TTC549 (cell line): ENCODE data around the gene CACFD1.

Experiments
- FAIRE-seq: peaks from 2 replicates; lab custom pipeline; 2012; peaks lifted over from hg19 to GRCh38; lab: Jason Lieb, UNC

Gene CACFD1

DNA sequence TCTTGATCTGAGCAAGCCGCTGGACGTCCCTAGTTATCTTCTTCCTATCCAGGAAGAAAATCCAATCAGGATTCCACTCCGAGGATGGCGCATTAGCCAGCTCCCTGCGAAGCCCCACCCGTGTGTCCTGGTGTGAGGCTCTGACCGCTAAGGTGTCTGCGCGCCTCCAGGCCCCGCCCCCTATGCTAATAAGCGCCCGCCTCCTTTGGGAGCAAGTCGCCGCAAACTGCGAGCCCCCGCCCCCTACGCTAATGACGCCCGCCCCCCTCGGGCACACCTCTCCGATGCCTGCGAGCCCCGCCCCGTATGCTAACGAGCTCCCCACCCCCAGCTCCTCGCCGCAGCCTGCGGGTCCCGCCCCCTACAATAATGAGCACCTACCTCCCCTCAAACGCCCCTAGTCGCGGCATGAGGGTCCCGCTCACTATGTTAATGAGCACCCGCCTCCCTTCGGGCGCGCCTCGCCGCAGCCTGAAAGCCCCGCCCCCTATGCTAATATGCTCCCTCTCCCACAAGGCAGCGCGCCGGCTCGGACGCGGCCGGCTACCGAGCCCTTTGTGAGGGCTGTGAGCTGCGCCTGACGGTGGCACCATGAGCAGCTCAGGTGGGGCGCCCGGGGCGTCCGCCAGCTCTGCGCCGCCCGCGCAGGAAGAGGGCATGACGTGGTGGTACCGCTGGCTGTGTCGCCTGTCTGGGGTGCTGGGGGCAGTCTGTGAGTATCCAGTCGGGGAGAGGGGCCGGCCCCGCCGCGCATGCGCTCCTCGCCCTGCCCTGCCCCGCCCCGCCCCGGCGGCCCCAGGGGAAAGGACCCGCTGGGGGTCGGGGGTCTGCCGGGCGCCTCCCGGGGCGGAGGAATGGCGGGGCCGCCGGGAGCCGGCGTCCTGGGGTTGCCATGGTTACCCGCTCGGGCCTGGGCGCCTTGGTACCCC lies at the start of gene CACFD1:
Gene CACFD1, plus strand, starts transcription at position 503 of the 929 bp plus-strand sequence. Its CDS starts 89 bp downstream, at position 592.
- no peak for FAIRE-seq

DNA sequence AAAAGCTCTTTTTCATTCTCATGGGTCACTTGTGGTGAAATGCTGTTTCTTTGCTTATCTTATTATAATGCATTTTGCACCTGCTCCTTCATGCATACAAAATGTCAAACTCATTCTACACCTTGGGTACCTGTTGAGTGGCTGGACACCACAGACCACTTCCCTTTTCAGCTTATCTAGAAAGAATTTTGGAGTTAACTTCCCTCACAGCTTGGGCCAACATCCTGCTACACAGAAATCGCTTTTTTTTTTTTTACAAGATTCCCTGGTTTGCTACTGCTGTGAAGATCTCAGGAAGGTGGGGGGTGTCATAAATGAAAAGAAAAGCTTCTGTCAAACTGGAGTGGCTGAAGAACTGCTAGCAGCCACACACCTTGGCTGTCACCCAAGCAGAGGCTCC lies 44.6 kb upstream of the CACFD1 start:
- FAIRE-seq: no peak

DNA sequence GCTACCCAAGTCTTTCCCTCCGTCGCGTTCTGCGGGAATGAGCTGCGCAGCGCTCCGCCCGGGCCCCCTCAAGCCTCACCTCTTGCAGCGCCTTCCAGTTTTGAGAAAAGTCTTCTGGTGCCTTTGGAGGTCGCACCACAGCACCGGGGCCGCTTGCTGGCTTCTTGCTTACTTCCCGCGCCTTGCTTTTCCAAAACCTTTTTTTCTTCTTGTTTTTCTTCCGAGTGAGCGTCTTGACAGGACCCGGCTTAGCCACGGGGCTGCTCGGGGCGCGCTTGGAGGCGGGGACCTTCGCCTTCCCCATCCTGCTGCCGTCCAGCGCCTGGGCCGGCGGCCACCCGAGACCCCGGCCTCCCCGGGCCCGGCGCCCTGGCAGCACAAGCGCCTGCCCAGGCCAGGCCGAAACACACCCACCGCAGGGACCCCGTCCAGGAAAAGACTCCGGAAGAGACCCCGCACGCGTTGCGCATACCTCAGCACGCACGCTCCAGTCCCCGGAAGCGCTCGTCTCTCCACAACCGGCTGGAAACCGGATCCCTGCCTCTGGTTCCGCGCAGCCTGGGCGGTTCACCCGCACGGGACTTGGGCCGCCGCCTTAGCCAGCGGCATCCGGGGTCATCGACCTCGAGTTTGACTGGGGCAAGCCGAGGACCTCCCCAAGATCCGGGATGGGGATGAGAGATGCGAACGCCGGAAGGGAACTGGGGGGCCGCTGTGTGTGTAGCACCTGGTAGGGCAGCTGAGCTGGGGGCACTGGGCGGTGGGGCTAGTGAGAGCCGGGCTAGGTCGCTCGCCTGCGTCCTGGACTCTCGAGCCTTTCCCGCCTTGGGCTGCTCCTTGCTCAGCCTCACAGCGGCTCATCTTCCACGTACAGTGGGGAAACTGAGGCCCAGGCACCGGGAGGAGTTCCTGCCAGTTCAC lies 42.0 kb upstream of the CACFD1 start, which contains the start of gene REXO4:
Gene REXO4, minus strand, starts transcription at position 470 of the 921 bp plus-strand sequence. Its CDS starts 166 bp downstream, at position 304.
- FAIRE-seq: no peak

DNA sequence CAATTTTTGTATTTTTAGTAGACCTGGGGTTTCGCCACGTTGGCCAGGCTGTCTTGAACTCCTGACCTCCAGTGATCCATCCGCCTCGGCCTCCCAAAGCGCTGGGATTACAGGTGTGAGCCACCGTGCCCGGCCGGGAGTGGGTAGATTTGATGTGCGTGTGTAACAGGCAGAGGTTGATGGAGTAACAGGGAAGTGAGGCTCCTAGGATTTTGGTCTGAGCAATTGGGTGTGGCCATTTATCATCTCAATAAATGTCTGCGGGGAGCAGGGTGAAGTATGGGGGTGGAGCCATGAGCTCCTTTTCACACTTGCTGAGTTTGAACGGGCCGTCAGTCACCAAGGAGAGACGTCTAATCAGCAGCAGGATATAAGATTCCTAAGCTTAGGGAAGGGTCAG lies 40.8 kb upstream of the CACFD1 start:
- no peak for FAIRE-seq

DNA sequence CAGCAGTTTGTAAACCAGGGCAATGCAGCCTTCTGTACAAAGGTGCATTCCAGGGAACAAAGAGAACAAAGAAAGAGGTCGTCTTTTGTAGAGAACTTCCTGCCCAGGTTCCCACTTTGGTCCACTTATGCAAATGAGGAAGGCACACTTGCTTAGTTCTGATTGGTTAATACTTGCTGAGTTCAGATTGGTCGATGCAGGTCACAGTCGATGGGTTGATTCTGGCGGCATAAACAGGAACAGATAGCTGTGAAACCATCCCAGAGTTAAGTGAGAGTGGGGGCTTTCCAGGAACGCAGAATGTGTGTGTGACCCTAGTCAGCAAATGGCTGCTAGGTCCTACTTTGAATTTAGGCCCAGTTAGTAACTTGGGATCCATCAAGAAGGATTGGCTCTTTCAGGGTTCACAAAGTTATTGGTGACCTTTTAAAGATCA lies 39.4 kb upstream of the CACFD1 start:
- no peak for FAIRE-seq

DNA sequence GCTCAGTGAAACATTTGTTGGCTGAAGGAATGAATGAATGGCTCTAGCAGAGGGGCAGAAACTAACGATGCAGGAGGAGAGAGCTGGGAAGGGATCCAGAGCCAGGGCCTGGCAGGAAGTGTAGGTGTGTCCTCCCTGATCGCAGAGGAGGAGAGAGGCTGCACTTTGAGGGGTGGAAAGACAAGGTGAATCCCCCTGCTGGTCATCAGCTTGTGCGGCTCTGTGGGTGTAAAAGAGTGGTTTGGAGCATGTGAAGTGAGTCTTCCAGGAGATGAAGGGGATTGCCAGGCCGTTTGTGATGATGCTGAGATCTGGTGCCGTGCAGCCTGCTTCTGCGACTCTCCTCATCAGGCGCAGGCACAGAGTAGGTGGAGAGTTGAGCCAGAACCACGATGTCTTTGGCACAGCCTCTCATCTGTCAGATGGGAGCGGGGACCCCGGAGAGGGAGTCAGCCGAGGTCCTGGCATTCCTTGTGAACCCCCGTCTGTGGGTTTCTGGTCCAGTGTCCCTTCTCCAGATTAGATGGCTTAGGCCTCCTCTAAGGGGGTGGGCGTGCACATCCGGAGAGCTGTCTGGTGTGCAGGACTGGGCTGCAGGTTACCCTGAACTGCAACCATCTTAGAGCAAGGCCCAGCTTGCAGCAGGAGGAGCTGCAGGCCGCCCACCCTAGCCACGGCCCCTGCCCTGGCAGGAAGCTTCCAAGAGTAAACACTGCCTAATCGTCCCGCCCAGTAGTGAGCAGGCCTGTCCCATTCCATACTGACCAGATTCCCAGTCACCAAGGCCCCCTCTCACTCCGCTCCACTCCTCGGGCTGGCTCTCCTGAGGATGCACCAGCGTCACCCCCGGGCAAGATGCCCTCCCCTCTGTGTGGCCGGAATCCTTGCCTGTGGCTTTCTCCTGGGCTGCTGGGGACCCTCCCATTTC lies 37.9 kb upstream of the CACFD1 start, which contains the start of gene ADAMTS13:
Gene ADAMTS13, plus strand, starts transcription at position 753 of the 928 bp plus-strand sequence. Its CDS starts 77 bp downstream, at position 830.
- FAIRE-seq: no peak

DNA sequence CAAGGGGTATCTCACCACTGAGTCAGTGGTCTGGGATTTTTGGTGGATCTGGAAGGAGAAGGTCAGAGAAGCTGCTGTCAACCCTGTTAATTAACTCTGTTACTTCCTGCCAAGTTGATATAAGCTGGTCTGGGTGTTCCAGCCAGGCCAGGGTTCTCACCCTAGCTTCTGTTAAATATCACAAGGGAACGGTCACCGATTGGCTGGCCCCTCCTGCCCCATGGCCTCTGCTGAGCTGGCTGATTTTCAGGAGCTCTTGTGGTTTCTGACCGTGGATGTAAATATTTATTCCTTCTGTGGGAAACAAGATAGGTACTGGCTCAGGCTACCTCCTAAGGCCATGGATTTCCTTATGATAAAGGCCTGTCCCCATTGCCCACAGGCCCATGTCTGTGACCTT lies 36.6 kb upstream of the CACFD1 start:
- FAIRE-seq: no peak

DNA sequence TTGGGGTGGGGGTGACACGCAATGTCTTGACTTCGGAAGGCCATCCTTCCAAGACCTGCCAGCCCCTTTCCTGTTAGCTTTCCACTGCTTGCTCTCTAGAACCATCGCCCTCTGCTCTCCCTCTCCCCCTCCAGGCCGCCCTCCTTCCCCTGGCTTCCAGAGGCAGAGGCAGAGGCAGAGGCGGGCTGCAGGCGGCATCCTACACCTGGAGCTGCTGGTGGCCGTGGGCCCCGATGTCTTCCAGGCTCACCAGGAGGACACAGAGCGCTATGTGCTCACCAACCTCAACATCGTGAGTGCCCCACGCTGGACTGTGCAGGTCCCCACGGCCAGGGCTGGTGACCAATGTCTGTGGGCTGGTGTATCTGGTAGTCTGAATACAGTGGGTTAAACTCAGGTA lies 35.6 kb upstream of the CACFD1 start:
- no peak for FAIRE-seq

DNA sequence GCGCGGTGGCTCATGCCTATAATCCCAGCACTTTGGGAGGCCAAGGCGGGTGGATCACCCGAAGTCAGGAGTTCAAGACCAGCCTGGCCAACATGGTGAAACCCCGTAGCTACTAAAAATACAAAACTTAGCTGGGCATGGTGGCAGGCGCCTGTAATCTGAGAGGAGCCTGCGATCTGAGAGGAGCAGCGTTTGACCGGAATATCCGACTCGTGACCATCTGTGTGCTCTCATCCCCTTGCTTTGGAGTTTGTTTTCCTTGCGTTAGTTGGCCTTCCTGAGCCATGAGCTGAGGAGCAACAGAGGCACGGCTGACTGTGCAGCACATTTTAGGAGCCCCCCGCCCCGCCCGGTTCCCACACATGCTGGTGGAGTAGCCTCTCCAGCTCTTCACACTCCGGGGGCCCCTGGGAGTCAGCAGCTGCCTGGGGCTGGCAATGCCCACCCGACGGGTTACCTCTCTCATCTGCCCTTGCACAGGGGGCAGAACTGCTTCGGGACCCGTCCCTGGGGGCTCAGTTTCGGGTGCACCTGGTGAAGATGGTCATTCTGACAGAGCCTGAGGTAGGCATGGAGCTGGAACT lies 34.6 kb upstream of the CACFD1 start:
- no peak for FAIRE-seq

DNA sequence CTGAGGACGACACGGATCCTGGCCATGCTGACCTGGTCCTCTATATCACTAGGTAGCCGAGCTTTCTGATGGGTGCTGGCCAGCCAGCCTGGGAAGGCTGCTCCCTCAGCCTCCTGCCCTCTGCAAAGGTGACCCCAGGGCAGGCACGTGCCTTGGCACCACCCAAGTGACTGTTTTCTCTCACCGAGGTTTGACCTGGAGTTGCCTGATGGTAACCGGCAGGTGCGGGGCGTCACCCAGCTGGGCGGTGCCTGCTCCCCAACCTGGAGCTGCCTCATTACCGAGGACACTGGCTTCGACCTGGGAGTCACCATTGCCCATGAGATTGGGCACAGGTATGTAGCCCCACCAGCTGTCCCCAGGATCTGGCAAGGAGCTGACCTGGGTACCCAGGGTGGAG lies 33.8 kb upstream of the CACFD1 start:
- no peak for FAIRE-seq

DNA sequence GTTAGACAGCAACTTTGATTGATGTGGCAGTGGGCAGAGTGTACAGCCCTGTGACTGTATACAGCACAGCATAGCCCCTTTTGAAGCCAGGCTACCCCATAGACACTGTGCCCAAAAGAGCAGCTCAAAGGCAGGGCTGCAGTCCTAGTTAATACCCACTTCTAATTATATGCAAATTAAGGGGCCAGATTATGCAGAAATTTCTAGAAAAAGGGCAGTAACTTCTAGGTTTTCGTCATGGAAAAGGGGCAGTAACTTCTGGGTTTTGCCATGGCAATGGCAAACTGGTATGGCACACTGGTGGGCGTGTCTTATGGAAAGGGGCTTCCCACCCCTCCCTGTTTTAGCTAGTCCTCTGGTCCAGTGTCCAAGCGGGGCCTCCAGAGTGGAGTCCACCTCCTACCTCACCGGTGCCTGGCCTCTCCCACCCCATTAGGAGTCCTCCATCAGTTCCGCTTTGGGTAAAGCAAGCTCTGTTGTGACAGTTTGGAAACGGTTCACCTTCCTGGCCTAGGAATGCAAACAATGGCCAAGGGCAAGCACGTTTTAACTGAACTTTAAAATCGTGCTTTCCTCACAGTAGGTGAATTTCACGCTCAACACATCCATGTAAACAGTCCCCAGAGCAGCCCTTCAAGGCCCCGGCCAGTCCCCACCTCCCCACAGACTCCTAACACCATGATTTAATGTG lies 32.0 kb upstream of the CACFD1 start:
- no peak for FAIRE-seq

DNA sequence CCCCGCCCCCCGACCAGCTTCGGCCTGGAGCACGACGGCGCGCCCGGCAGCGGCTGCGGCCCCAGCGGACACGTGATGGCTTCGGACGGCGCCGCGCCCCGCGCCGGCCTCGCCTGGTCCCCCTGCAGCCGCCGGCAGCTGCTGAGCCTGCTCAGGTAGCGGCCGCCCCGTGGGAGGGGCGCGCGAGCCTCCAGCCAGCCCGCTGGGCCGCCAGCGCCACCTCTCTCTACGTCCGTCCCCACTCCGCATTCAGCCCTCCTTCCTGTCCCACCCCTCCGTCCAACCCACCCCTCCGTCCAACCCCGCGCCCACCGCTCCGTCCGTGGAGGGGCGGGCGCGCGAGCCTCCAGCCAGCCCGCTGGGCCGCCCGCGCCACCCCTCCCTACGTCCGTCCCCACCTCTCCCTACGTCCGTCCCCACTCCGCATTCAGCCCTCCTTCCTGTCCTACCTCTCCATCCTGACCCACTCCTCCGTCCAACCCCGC lies 31.1 kb upstream of the CACFD1 start:
- FAIRE-seq: no peak

DNA sequence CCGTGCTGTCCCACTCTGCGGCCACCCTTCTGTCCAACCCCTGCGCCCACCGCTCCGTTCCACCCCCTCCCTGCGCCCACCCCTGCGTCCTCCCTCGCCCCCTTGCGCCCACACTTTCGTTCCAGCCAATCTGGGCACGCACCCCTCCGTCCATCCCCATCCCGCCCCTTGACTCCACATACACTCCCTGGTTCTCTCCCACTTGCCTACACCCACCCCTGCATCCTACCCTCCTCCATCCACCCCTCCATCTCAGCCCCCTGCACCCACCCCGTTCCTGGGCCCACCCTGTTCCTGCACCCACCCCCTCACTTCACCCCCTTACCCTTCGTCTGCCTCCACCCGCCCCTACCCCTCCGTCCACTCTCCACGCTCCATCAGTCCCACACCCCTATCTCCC lies 30.6 kb upstream of the CACFD1 start:
- no peak for FAIRE-seq

DNA sequence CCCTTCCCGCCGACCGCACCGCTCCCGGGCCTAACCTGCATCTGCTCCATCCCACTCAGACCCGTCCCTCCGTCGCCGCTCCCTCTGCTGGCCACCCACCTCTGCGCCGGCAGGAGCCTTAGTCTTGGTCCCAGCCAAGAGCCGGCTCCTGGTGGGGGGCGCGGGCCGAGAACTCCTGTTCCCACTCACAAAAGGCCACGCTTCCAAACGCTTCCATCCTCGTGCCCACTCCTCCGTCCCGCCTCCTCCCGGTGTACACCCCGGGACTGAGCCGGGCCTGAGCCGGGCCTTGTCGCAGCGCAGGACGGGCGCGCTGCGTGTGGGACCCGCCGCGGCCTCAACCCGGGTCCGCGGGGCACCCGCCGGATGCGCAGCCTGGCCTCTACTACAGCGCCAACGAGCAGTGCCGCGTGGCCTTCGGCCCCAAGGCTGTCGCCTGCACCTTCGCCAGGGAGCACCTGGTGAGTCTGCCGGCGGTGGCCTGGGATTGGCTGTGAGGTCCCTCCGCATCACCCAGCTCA lies 30.1 kb upstream of the CACFD1 start:
- no peak for FAIRE-seq

DNA sequence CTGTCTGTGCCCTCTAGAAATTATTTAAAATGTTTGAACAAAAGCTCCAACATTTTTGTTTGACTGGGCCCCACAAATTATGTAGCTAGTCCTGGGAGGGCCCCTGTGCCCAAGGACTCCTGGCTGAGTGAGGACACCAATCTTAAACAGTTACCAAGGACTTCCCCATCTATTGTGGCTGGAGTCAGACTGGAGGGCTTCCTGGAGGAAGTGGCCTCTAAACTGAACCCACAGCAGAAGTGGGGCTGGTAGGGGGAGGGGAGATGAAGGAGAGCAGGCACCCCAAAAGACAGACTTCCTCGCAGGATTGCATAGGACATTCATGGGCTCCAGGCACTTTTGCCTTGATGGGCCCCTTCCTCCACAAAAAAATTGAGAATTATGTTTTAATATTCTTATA lies 29.5 kb upstream of the CACFD1 start:
- no peak for FAIRE-seq

DNA sequence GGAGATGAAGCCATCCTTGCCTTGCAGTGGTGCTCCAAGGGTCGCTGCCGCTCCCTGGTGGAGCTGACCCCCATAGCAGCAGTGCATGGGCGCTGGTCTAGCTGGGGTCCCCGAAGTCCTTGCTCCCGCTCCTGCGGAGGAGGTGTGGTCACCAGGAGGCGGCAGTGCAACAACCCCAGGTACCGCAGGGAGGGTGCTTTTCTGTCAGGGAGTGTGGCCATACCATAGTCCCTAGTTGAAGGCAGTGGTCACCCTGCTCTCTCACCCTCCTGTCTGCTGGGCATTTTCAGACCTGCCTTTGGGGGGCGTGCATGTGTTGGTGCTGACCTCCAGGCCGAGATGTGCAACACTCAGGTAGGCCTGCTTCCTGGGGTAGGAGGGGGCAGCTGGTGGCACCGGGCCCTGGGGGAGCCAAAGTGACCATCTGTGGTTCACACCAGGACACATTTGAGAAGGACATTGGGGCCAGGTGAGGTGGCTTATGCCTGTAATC lies 26.4 kb upstream of the CACFD1 start:
- no peak for FAIRE-seq

DNA sequence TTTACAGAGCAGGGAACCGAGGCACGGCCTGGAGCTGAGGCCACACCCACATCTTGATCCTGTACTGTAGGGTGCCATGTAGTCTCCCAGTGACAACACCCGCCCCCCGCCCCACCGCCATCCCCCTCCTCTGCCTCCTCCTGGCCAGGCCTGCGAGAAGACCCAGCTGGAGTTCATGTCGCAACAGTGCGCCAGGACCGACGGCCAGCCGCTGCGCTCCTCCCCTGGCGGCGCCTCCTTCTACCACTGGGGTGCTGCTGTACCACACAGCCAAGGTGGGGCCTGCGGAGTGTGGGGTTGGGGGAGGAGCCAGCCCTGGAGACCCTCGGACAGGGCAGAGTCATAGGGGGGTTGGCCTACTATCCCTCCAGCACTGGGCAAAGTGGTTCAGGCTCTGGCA lies 23.1 kb upstream of the CACFD1 start:
- no peak for FAIRE-seq

DNA sequence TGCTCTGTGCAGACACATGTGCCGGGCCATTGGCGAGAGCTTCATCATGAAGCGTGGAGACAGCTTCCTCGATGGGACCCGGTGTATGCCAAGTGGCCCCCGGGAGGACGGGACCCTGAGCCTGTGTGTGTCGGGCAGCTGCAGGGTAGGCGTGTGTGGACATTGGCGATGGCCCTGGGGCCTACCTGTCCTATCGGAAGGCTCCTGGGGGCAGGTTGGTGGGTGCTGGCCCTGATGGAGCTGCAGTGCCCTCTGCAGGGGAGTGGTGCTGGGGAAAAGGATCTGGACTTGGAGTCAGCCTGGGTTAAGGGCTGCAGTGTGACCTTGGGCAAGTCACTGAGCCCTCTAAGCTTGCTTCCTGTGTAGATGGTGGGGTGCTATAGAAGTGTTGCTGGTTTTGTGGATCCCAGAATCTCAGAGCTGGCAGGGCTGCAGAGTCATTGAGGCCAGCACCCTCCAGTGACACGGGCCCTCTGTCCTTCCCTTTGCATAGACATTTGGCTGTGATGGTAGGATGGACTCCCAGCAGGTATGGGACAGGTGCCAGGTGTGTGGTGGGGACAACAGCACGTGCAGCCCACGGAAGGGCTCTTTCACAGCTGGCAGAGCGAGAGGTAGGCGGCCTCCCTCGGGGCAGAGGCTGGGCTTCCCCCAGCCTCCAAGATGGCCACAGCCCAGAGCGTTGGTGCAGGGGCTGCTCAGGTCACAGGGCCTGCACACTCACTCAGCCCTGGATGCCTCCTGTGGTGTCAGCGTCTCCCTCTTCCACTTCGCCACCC lies 21.8 kb upstream of the CACFD1 start:
- FAIRE-seq: no peak

DNA sequence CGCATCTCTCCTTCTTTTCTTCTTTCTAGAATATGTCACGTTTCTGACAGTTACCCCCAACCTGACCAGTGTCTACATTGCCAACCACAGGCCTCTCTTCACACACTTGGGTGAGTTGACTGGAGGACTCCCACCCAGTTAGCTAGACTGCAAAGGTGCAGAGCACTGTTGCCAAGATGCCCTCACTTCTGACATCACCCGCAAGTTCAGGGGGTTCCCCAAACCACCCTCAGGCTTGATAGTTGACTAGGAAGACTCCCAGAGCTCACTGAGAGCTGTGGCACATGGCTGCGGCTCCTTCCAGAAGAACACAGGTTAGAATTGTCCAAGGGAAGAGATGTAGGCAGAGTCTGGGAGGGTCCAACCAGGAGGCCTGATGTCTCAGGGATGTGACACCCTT lies 20.4 kb upstream of the CACFD1 start:
- FAIRE-seq: no peak
